Panc1 (cell line): ENCODE data around the gene SMIM1.

ENCODE experiments used
- CTCF ChIP-seq: fragments of 450-650 bp; IDR thresholded peaks from 2 replicates; pipeline ENCODE4 v1.5.1; 2017; ENCODE audit warnings: mild to moderate bottlenecking
- POLR2AphosphoS5 ChIP-seq: IDR thresholded peaks from 2 replicates; pipeline ENCODE4 v1.6.1; 2012; ENCODE audit warnings: mild to moderate bottlenecking, low read depth, low read length, moderate library complexity
- SIN3A ChIP-seq: IDR thresholded peaks from 2 replicates; pipeline ENCODE4 v1.6.1; 2012; ENCODE audit warnings: low read depth, mild to moderate bottlenecking, low read length, moderate library complexity, borderline replicate concordance; ENCODE audit not compliant: insufficient read depth
- TCF7L2 ChIP-seq: IDR thresholded peaks from 2 replicates; pipeline ENCODE4 v1.6.1; 2011; ENCODE audit warnings: mild to moderate bottlenecking, low read depth, low read length, inconsistent platforms
- TF ChIP-seq, protein P1 (sequence below), 2 experiments: IDR thresholded peaks; 2 replicates each; pipeline ENCODE4 v1.6.1; 2011 to 2012; ENCODE audit warnings: low read depth in 2 of 2, control low read depth in 1 of 2, low read length in 1 of 2, mild to moderate bottlenecking in 1 of 2, moderate library complexity in 1 of 2; ENCODE audit not compliant: insufficient read depth in 1 of 2

- TF ChIP-seq CTCF (no peak), POLR2AphosphoS5 (no peak), TCF7L2 (no peak), SIN3A (no peak)
- TF ChIP-seq, protein P1, sequence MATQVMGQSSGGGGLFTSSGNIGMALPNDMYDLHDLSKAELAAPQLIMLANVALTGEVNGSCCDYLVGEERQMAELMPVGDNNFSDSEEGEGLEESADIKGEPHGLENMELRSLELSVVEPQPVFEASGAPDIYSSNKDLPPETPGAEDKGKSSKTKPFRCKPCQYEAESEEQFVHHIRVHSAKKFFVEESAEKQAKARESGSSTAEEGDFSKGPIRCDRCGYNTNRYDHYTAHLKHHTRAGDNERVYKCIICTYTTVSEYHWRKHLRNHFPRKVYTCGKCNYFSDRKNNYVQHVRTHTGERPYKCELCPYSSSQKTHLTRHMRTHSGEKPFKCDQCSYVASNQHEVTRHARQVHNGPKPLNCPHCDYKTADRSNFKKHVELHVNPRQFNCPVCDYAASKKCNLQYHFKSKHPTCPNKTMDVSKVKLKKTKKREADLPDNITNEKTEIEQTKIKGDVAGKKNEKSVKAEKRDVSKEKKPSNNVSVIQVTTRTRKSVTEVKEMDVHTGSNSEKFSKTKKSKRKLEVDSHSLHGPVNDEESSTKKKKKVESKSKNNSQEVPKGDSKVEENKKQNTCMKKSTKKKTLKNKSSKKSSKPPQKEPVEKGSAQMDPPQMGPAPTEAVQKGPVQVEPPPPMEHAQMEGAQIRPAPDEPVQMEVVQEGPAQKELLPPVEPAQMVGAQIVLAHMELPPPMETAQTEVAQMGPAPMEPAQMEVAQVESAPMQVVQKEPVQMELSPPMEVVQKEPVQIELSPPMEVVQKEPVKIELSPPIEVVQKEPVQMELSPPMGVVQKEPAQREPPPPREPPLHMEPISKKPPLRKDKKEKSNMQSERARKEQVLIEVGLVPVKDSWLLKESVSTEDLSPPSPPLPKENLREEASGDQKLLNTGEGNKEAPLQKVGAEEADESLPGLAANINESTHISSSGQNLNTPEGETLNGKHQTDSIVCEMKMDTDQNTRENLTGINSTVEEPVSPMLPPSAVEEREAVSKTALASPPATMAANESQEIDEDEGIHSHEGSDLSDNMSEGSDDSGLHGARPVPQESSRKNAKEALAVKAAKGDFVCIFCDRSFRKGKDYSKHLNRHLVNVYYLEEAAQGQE (IDR thresholded peaks at IDR 0.05; ENCODE audit: insufficient read depth in 1 of 2, low read depth in 2 of 2, low read length in 1 of 2) = no peak
Measured at GRCh38 chr1:3777078-3777547, 4.6 kb downstream of the SMIM1 start.
